Esophagus squamous epithelium (tissue), 5 donors: Measurements from ENCODE around the gene THAP3. TPM values are rescaled to one million over a fixed set of nuclear protein-coding genes. Genes with fewer than 3 reads are reported as not detected.

Experiments used
- DNase-seq: peaks from one replicate; lab custom pipeline; 2025; lab: John Stamatoyannopoulos, UW
- H3K27ac ChIP-seq, 4 donors: fragments of 200-600 bp; sonication (generic); one replicate each; pipeline ENCODE4 v1.5.1; 2016 to 2019; ENCODE audit warnings: mild to moderate bottlenecking in 1 of 4
- H3K27me3 ChIP-seq, 4 donors: fragments of 200-600 bp; sonication (generic); 1 replicate in 3 of 4; 2 replicates in 1 of 4; pipeline versions ENCODE4 v1.5.1 to v1.6.0; 2017 to 2021; ENCODE audit warnings: antibody characterized with exemption in 1 of 4
- H3K36me3 ChIP-seq, 3 donors: fragments of 200-600 bp; sonication (generic); one replicate each; pipeline ENCODE4 v1.5.1; 2016 to 2019
- H3K4me1 ChIP-seq, 3 donors: fragments of 200-600 bp; sonication (generic); one replicate each; pipeline ENCODE4 v1.5.1; 2017 to 2019
- H3K4me3 ChIP-seq, 4 donors: fragments of 200-600 bp; sonication (generic); 1 replicate in 3 of 4; 2 replicates in 1 of 4; pipeline ENCODE4 v1.5.1; 2016 to 2019; ENCODE audit warnings: mild to moderate bottlenecking in 2 of 4, moderate library complexity in 1 of 4
- H3K9me3 ChIP-seq, 3 donors: fragments of 200-600 bp; sonication (generic); one replicate each; pipeline ENCODE4 v1.5.1; 2016 to 2019
- POLR2A ChIP-seq, 4 donors: fragments of 450-650 bp; IDR thresholded peaks; one replicate each; pipeline ENCODE4 v1.6.1; 2017; ENCODE audit warnings: antibody characterized with exemption in 4 of 4, mild to moderate bottlenecking in 4 of 4, moderate library complexity in 3 of 4
- WGBS, 2 donors: methylation state at CpG; one replicate each; pipeline ENCODE4 v1.1.5; 2018; 5-methylcytosine and 5-hydroxymethylcytosine counted together
- intact Hi-C: fragments of 100-400 bp; cut with DNase I; formaldehyde crosslinking; loops from one replicate; pipeline ENCODE4 v1.15.0; 2022
- total RNA-seq, 4 donors: library from RNA; depleted of rRNA; stranded (reverse); fragments of >200 nt; gene quantifications; one replicate each; pipeline ENCODE4 v1.1.0, GENCODE V29; 2016
- TF ChIP-seq, protein P1 (sequence below), 6 experiments: fragments of 450-650 bp in 4 of 6; fragments of 200-600 bp in 2 of 6; sonication (generic) in 2 of 6; IDR thresholded peaks; one replicate each; pipeline ENCODE4 v1.5.1; 2016 to 2019; ENCODE audit warnings: antibody characterized with exemption in 6 of 6, mild to moderate bottlenecking in 4 of 6, moderate library complexity in 4 of 6
- donor health status: DM: yes; HTN: yes; CAD: no.

THAP3 gene
- total RNA-seq, 4 donors from 2014 or later: 4.8 to 17.1 (median 13.3) TPM

DNA sequence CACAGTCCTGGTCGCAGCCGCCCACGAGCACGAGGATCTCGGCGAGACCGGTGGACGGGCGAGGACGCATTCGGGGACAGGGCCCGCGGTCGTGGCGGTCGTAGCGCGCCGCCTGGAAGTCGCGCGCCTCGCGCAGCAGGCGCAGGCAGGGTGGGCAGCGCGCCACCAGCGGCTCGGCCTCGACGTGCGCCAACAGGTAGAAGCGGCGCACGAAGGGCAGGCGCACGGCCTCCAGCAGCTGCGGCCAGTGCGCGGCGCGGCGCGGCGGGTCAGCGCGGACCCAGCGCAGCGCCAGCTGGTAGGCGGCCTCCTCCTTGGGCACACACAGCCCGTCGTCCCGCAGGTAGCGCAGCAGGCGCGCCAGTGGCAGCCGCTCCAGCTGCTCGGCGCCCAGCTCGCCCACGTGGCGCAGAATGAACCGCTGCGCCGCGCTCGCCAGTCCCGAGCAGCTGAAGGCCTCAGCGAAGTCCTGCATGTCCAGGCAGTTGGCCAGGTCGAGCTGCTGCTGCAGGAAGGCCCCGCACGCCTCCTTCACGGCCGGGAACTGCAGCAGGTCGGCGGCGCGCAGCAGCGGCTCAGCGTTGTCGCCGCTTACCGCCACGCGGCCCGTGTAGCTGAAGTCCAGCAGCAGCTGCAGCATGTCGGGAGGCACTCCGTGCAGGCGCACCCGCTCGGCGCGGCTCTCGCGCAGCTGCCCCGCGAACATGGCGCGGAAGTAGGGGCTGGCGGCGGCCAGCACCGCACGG, 22.6 kb upstream of the THAP3 start:
- DNase-seq: no peak

DNA sequence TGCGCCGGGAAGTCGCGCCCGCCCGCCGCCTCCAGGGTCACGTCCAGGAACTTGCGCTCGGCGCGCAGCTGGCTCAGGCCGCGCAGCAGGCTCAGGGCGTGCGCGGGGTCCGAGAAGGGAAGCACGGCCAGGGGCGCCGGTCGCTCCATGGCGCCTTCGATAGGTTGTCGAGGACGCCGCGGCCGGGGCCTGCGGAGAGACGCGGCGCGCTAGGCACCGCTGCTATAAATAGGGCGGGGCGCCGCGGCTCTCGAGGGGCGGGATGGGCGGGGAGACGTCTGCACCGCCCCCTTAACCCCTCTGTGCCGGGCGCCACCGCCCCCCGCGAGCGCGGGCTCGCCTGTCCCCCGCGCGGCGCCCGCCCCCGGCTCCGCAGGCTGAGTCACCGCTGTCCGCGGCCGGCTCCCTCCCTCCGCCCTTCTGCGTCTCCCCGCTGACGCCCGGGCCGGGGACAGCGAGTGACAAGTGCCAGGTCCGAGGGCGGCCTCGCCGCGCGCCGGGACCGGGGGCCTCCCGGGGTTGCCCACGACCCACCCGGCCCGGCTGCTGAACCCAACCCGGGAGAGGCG, 21.9 kb upstream of the THAP3 start, which contains the start of gene KLHL21:
KLHL21 (minus strand) TSS at position 201 of the 569 bp plus-strand sequence; CDS start at position 149, 52 bp downstream.
- no peaks in the 10 kb centered on the region for H3K9me3 ChIP-seq
- H3K27me3 ChIP-seq: no peaks in the 10 kb centered on the region
- H3K36me3 ChIP-seq: peaks cover 3 to 14% (median 9%) of the 10 kb centered on the region in 3 donors
- DNase-seq: peak; percentile 57
- intact Hi-C loops: no loop called here
- 0% methylated on average over 7 of the region's 84 CpGs; no CpG with 5 or more reads in 1 of the 2 donors for WGBS, 2 donors
- peak in 3 of 4 donors; percentile 55 to 91 (median 90) for TF ChIP-seq POLR2A (IDR thresholded peaks at IDR 0.05)
- TF ChIP-seq, protein P1, sequence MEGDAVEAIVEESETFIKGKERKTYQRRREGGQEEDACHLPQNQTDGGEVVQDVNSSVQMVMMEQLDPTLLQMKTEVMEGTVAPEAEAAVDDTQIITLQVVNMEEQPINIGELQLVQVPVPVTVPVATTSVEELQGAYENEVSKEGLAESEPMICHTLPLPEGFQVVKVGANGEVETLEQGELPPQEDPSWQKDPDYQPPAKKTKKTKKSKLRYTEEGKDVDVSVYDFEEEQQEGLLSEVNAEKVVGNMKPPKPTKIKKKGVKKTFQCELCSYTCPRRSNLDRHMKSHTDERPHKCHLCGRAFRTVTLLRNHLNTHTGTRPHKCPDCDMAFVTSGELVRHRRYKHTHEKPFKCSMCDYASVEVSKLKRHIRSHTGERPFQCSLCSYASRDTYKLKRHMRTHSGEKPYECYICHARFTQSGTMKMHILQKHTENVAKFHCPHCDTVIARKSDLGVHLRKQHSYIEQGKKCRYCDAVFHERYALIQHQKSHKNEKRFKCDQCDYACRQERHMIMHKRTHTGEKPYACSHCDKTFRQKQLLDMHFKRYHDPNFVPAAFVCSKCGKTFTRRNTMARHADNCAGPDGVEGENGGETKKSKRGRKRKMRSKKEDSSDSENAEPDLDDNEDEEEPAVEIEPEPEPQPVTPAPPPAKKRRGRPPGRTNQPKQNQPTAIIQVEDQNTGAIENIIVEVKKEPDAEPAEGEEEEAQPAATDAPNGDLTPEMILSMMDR (IDR thresholded peaks at IDR 0.05): peak in 1 of 6 experiments; percentile 2
- peaks cover 30 to 54% (median 41%) of the 10 kb centered on the region in 3 donors for H3K4me1 ChIP-seq
- peak within 1 kb of the TSS; percentile 96 to 100 (median 98) for H3K27ac ChIP-seq
- H3K4me3 ChIP-seq: peak within 1 kb of the TSS; percentile 73 to 99 (median 92)

More for the DNA sequence above, 22.6 kb upstream of the THAP3 start:
- no peak for TF ChIP-seq POLR2A (IDR thresholded peaks at IDR 0.05)
- TF ChIP-seq, protein P1 (IDR thresholded peaks at IDR 0.05): peak in 1 of 6 experiments; percentile 2
- Histone ChIP-seq H3K4me3 (peak overlapping the region; percentile 73 to 99 (median 92)), H3K4me1 (peaks cover 37 to 60% (median 48%) of the 10 kb centered on the region in 3 donors), H3K9me3 (no peaks in the 10 kb centered on the region), H3K27ac (peak overlapping the region; percentile 96 to 100 (median 98)), H3K36me3 (peaks cover 10 to 21% (median 15%) of the 10 kb centered on the region in 3 donors), H3K27me3 (no peaks in the 10 kb centered on the region)
- intact Hi-C loops: no loop called here
- WGBS, 2 donors: 0% methylated on average over 15 of the region's 103 CpGs; no CpG with 5 or more reads in 1 of the 2 donors

DNA sequence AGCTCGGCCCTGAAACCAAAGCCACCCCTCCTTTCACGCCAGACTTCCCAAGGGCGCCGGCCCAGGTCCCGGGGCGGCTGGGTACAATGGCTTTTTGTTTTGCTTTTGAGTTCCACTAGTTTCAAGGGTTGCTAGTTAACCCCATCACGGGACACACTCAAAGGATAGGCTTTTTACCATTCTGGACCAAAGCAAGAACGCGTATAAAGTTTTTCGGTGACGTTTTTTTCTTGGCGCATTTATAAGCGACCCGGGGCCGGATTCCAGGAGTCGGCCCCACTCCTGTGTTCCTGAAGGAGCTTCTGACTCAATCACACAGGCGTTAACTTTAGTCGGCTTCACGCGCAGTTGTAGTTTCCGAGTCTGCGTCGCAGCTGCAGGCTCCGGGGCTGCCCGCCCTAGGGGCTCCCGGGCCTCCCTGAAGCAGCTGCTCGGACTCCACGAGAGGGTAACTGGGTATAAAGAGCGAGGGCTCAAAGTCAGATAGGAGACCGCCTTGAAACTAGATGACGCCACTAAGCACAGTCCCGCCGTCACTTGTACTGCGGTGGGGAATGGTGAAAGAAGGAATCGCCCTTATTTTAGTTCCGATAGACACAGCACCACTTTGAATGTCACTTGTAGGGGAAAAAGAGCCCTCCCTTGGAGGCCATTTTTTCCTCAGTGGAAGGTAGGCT, 21.3 kb upstream of the THAP3 start:
- no peak for DNase-seq
- Histone ChIP-seq H3K9me3 (no peaks in the 10 kb centered on the region), H3K27ac (peak overlapping the region; percentile 96 to 100 (median 98)), H3K4me3 (peak overlapping the region; percentile 73 to 99 (median 92)), H3K4me1 (peaks cover 25 to 48% (median 35%) of the 10 kb centered on the region in 3 donors), H3K27me3 (no peaks in the 10 kb centered on the region), H3K36me3 (peaks cover 0 to 8% (median 2%) of the 10 kb centered on the region in 3 donors)
- intact Hi-C loops: no loop called here
- TF ChIP-seq, protein P1 (IDR thresholded peaks at IDR 0.05): no peak
- peak in 1 of 4 donors; percentile 19 for TF ChIP-seq POLR2A (IDR thresholded peaks at IDR 0.05)
- WGBS, 2 donors: 0 to 2% methylated on average over 14 to 22 of the region's 36 CpGs

GRCh38 chr1:6603915-6604558, 20.6 kb upstream of the THAP3 start:
- Histone ChIP-seq H3K27me3 (no peaks in the 10 kb centered on the region), H3K4me1 (peaks cover 20 to 46% (median 28%) of the 10 kb centered on the region in 3 donors), H3K27ac (peak overlapping the region; percentile 96 to 100 (median 98)), H3K9me3 (no peaks in the 10 kb centered on the region), H3K4me3 (peak overlapping the region; percentile 73 to 99 (median 92)), H3K36me3 (peaks cover 0 to 1% (median 0%) of the 10 kb centered on the region in 3 donors)
- intact Hi-C loops: no loop called here
- TF ChIP-seq, protein P1 (IDR thresholded peaks at IDR 0.05): peak in 3 of 6 experiments; percentile 29 to 39 (median 34)
- TF ChIP-seq POLR2A (IDR thresholded peaks at IDR 0.05): peak in 1 of 4 donors; percentile 14
- 17 to 29% methylated on average over 16 to 17 of the region's 19 CpGs for whole genome bisulfite sequencing, 2 donors
- DNase-seq: no peak
